Testis (tissue), 2 donors: ENCODE data around the gene COL17A1.

ENCODE experiments used
- POLR2A ChIP-seq: fragments of 450-650 bp; IDR thresholded peaks from one replicate; pipeline ENCODE4 v1.6.1; 2017; ENCODE audit warnings: antibody characterized with exemption, mild to moderate bottlenecking, moderate library complexity
- TF ChIP-seq, protein P1 (sequence below), 3 experiments: fragments of 450-650 bp in 2 of 3; fragments of 200-600 bp in 1 of 3; sonication (generic) in 1 of 3; IDR thresholded peaks; one replicate each; pipeline ENCODE4 v1.5.1; 2016 to 2019; ENCODE audit warnings: antibody characterized with exemption in 3 of 3, mild to moderate bottlenecking in 2 of 3, moderate library complexity in 1 of 3

DNA sequence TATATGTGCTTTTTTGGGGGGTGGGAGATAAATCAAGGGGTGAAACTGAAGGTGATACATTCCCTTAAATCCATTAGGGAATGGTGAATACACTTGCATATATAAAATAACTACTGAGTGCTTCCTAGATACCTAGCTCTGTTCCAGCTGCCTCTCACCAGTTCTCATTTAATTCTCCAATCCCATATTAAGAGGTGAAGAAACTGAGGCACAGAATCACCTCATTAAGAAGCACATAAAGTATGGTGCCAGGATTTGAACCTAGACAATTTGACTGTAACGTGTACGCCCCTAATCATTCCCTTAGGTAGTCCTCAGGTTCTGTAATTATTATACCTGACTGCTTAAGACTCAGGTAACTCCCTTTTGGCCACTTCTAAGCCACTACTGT lies 34.8 kb upstream of the COL17A1 start:
- TF ChIP-seq POLR2A: no peak
- TF ChIP-seq, protein P1, sequence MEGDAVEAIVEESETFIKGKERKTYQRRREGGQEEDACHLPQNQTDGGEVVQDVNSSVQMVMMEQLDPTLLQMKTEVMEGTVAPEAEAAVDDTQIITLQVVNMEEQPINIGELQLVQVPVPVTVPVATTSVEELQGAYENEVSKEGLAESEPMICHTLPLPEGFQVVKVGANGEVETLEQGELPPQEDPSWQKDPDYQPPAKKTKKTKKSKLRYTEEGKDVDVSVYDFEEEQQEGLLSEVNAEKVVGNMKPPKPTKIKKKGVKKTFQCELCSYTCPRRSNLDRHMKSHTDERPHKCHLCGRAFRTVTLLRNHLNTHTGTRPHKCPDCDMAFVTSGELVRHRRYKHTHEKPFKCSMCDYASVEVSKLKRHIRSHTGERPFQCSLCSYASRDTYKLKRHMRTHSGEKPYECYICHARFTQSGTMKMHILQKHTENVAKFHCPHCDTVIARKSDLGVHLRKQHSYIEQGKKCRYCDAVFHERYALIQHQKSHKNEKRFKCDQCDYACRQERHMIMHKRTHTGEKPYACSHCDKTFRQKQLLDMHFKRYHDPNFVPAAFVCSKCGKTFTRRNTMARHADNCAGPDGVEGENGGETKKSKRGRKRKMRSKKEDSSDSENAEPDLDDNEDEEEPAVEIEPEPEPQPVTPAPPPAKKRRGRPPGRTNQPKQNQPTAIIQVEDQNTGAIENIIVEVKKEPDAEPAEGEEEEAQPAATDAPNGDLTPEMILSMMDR (IDR thresholded peaks at IDR 0.05): no peak
